Right lobe of liver (tissue), 6 donors: ENCODE data around the gene CLMN. TPM values are rescaled to one million over a fixed set of nuclear protein-coding genes. Genes with fewer than 3 reads are reported as not detected.

ENCODE experiments used
- ATAC-seq, 4 donors: fragments of 200-7000 bp; cut with Tn5 transposase; one replicate each; pipeline ENCODE4 v1.9.1; 2020; ENCODE audit warnings: mild to moderate bottlenecking in 4 of 4, moderate library complexity in 4 of 4
- DNase-seq, 3 donors: peaks; one replicate each; pipeline ENCODE4 v3.0.0-alpha.2; 2020
- H3K27ac ChIP-seq, 3 donors: fragments of 200-600 bp; one replicate each; pipeline ENCODE4 v1.8.0; 2022
- H3K27me3 ChIP-seq, 2 donors: fragments of 200-600 bp; one replicate each; pipeline ENCODE4 v1.8.0; 2022
- H3K36me3 ChIP-seq, 4 donors: fragments of 200-600 bp; sonication (generic) in 1 of 4; one replicate each; pipeline versions ENCODE4 v1.5.1 to v1.8.0; 2017 to 2022; ENCODE audit warnings: control low read depth in 1 of 4
- H3K4me1 ChIP-seq, 4 donors: fragments of 200-600 bp; sonication (generic) in 1 of 4; one replicate each; pipeline versions ENCODE4 v1.5.1 to v1.8.0; 2017 to 2022; ENCODE audit warnings: control low read depth in 1 of 4
- H3K4me3 ChIP-seq, 3 donors: fragments of 200-600 bp; one replicate each; pipeline ENCODE4 v1.8.0; 2022
- H3K9me3 ChIP-seq, 4 donors: fragments of 200-600 bp; sonication (generic) in 1 of 4; one replicate each; pipeline versions ENCODE4 v1.5.1 to v1.8.0; 2017 to 2022; ENCODE audit warnings: control low read depth in 1 of 4
- POLR2A ChIP-seq: fragments of 450-650 bp; IDR thresholded peaks from one replicate; pipeline ENCODE4 v1.6.1; 2017; ENCODE audit warnings: antibody characterized with exemption, mild to moderate bottlenecking
- WGBS: methylation state at CpG from one replicate; pipeline ENCODE4 v1.1.6; 2018; ENCODE audit warnings: low coverage, low lambda C conversion rate; ENCODE audit not compliant: insufficient coverage; ENCODE audit errors: missing lambda C conversion rate; 5-methylcytosine and 5-hydroxymethylcytosine counted together
- intact Hi-C, 2 donors: fragments of 100-400 bp; cut with DNase I; formaldehyde crosslinking; loops; one replicate each; pipeline versions ENCODE4 v1.11.2 to v1.14.1; 2022
- total RNA-seq, 6 experiments: library from RNA; depleted of rRNA in 2 of 6; stranded (reverse); fragments of >200 nt in 2 of 6; fragmentation: NEBNext Ultra II Directional in 3 of 6; extraction: Animal tissue kit (Norgen Biotek cat#: 25700) in 3 of 6; gene quantifications; one replicate each; pipeline versions ENCODE4 v1.1.0 to v1.2.4, GENCODE V29; 2016 to 2023
- TF ChIP-seq, protein P1 (sequence below), 4 donors: fragments of 200-600 bp in 3 of 4; fragments of 450-650 bp in 1 of 4; IDR thresholded peaks; one replicate each; pipeline versions ENCODE4 v1.5.1 to v1.8.0; 2016 to 2022; ENCODE audit warnings: antibody characterized with exemption in 4 of 4, mild to moderate bottlenecking in 2 of 4
- donor health status: DM: no; HTN: yes; CAD: no.
- donor health status: DM: no; HTN: no; CAD: no.
- donor health status: DM: no; HTN: no; CAD: no.
- donor health status: DM: no; HTN: yes; CAD: no.
- donor health status: DM: no; HTN: yes; CAD: no.

CLMN gene
- total RNA-seq, 6 experiments from 2014 or later = 18.4 to 91.8 (median 47.8) TPM

- 95% methylated on average over 10 of the region's 11 CpGs for WGBS
- Histone ChIP-seq H3K9me3 (no peaks in the 10 kb centered on the region), H3K4me3 (no peak overlapping the region), H3K27ac (no peak overlapping the region), H3K4me1 (peaks cover 0 to 12% (median 5%) of the 10 kb centered on the region in 4 donors), H3K36me3 (no peaks in the 10 kb centered on the region), H3K27me3 (no peaks in the 10 kb centered on the region)
- DNase-seq (no peak), ATAC-seq (no peak)
- intact Hi-C loops = no loop called here
- TF ChIP-seq, protein P1, sequence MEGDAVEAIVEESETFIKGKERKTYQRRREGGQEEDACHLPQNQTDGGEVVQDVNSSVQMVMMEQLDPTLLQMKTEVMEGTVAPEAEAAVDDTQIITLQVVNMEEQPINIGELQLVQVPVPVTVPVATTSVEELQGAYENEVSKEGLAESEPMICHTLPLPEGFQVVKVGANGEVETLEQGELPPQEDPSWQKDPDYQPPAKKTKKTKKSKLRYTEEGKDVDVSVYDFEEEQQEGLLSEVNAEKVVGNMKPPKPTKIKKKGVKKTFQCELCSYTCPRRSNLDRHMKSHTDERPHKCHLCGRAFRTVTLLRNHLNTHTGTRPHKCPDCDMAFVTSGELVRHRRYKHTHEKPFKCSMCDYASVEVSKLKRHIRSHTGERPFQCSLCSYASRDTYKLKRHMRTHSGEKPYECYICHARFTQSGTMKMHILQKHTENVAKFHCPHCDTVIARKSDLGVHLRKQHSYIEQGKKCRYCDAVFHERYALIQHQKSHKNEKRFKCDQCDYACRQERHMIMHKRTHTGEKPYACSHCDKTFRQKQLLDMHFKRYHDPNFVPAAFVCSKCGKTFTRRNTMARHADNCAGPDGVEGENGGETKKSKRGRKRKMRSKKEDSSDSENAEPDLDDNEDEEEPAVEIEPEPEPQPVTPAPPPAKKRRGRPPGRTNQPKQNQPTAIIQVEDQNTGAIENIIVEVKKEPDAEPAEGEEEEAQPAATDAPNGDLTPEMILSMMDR (IDR thresholded peaks at IDR 0.05) = no peak
- TF ChIP-seq POLR2A = no peak
These were observed 62.2 kb downstream of the CLMN start for GRCh38 chr14:95257521-95257920.

DNA sequence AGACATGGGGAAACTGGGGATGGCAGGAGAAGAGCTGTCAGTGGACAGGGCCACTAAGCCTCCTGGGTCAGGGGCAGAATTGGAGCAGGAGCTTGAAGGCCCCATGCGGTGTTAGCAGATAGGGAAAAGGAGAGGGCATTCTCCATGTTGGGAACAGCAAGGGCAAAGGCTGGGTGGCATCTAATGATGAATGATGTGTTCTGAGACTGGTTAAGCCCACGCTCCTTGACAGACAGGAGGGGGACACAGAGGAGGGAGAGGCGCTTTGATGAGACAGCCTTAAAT, 63.0 kb downstream of the CLMN start:
- no peaks in the 10 kb centered on the region for H3K36me3 ChIP-seq
- no peaks in the 10 kb centered on the region for H3K9me3 ChIP-seq
- no peak overlapping the region for H3K27ac ChIP-seq
- ATAC-seq (no peak), DNase-seq (no peak)
- WGBS = 94% methylated on average over 2 of the region's 3 CpGs
- TF ChIP-seq, protein P1 (IDR thresholded peaks at IDR 0.05) = no peak
- no peak for TF ChIP-seq POLR2A
- no peaks in the 10 kb centered on the region for H3K27me3 ChIP-seq
- H3K4me3 ChIP-seq = no peak overlapping the region
- H3K4me1 ChIP-seq = peaks cover 0 to 4% (median 2%) of the 10 kb centered on the region in 4 donors
- intact Hi-C loops = no loop called here

- DNase-seq (no peak), ATAC-seq (no peak)
- no peak overlapping the region for H3K27ac ChIP-seq
- TF ChIP-seq, protein P1 (IDR thresholded peaks at IDR 0.05) = no peak
- no peak for TF ChIP-seq POLR2A
- H3K4me1 ChIP-seq = no peaks in the 10 kb centered on the region
- no peaks in the 10 kb centered on the region for H3K27me3 ChIP-seq
- intact Hi-C loops = no loop called here
- H3K4me3 ChIP-seq = no peak overlapping the region
- H3K9me3 ChIP-seq = no peaks in the 10 kb centered on the region
- no peaks in the 10 kb centered on the region for H3K36me3 ChIP-seq
- 80% methylated on average over 11 of the region's 15 CpGs for WGBS
These were observed 63.5 kb downstream of the CLMN start for GRCh38 chr14:95256002-95256775.

- TF ChIP-seq, protein P1 (IDR thresholded peaks at IDR 0.05) = no peak
- TF ChIP-seq POLR2A = no peak
- intact Hi-C loops = no loop called here
- ATAC-seq (peak in 3 of 4 donors; percentile 33 to 34 (median 34)), DNase-seq (no peak)
- 56% methylated on average over 6 of the region's 6 CpGs for WGBS
- Histone ChIP-seq H3K4me3 (no peak overlapping the region), H3K36me3 (no peaks in the 10 kb centered on the region), H3K27me3 (no peaks in the 10 kb centered on the region), H3K4me1 (no peaks in the 10 kb centered on the region), H3K9me3 (no peaks in the 10 kb centered on the region), H3K27ac (no peak overlapping the region)
These were observed 64.2 kb downstream of the CLMN start for GRCh38 chr14:95255487-95255886.
